Measurements from ENCODE around the gene TEX52.

GRCh38 chr12:2858334-2858733 is 1.5 kb upstream of the TEX52 start:
- TF ChIP-seq CTCF (IDR thresholded peaks at IDR 0.05) (no peak), POLR2AphosphoS5 (IDR thresholded peaks at IDR 0.05) (no peak), POLR2A (IDR thresholded peaks at IDR 0.05) (no peak)

All from suprapubic skin (tissue), 4 donors.